Middle frontal gyrus (tissue), 1 donor: ENCODE data around the gene NAGK.
A peak's percentile ranks its signal among the peaks of the same experiment; 100 is the strongest.
"Not testable (repeated sequence)": the region's sequence is repeated elsewhere in the genome, so short reads cannot be mapped to it uniquely, and the experiment has no call there.

Experiments
- DNase-seq: peaks from one replicate; pipeline ENCODE4 v3.0.0-alpha.2; 2015; ENCODE audit warnings: low spot score; ENCODE audit errors: extremely low spot score

Gene NAGK

DNA sequence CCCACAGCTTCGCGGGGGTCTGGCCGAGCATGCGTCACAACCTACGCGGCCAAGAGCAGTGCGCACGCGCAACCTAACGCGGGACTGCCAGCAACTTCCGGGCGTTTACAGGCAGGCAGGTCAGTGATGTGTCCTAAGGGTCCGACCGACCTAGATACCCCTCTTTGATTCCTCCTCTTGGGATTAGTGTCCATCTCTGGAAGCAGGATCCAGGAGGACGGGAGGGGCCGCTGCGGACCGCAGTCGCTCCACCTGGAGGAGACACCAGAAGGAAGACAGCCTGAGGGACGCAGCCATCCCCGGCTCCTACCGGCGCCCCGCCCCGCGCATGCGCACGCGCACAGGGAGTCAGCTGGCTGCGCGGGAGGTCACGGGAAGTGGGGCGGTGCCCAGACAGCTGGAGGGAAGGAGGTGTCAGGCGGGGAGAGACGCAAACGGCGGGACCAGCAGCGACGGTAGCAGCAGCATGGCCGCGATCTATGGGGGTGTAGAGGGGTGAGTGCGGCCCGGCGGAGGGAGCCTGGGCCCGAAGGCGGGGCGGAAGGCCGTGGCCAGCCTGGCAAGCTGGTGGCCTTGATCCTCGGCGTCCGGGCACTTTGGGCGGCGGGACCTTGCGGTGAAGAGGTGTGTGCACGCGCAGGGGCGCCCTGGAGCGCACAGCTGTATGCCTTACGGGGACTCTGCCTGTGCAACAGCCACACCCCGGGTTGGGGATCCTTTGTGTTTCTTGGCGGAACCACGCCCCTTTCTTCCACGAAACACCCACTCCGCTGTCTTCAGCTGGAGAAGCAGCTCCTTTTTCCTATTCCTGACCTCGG is at the start of gene NAGK:
TSS of gene NAGK (plus strand) at position 431 of the 818 bp plus-strand sequence. CDS start at position 467, 36 bp downstream.
- DNase-seq = peak; percentile 96

DNA sequence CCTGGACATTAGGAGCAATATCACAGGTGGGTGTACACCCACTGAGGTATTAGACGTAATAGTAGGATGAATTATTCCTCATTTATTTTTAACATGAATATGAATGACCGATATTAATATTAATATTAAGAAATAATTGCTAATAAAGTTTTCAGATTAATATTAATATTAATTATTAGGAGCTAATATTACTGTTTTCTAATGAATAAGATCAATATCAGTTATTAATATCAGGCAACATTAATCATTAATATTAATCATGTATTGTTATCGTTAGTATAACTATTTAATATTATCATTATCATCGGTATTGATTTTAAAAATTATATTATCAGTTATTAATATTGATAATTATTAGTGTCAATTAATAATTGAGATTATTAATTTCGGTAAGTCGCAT is 48.5 kb upstream of the NAGK start:
- DNase-seq = not testable (repeated sequence)

DNA sequence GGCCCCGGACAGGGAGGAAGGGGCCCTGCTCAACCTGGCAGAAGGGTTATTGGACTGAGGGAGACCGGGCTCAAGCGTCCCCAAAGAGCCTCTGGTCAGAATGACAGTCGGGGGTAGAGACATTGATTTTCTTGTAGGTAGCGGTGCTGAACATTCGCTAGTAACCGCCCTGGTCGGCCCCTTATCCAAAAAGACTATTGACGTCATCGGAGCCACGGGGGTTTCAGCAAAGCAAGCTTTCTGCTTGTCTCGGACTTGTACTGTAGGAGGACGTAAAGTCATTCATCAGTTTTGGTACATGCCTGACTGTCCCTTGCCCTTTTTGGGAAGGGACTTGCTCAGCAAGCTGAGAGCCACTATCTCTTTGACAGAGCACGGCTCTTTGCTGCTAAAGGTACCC is 47.1 kb upstream of the NAGK start:
- not testable (repeated sequence) for DNase-seq

DNA sequence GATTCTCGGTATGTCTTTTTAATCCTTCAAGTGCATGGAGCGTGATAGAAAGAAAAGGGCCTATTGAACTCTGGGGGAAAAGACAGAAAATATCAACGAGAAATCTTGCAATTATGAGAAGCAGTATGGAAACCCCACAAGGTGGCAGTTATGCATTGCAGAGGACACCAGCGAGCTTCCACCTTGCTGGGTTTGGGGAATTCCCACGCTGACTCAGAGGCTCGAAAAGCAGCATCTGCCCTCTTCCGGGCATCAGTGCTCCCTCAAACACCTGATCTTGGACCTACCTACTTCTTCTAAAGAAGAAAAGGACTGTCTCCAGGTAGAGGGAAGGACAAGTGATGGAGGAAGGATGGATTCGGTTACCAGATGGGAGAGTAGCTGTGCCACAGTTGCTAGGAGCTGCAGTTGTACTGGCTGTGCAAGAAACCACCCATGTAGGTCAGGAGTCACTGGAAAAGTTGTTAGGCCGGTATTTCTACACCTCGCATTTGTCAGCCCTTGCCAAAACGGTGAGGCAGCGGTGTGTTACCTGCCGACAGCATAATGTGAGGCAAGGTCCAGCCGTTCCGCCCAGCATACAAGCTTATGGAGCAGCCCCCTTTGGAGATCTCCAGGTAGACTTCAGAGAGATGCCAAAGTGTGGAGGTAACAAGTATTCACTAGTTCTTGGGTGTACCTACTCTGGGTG is 44.8 kb upstream of the NAGK start:
- not testable (repeated sequence) for DNase-seq

DNA sequence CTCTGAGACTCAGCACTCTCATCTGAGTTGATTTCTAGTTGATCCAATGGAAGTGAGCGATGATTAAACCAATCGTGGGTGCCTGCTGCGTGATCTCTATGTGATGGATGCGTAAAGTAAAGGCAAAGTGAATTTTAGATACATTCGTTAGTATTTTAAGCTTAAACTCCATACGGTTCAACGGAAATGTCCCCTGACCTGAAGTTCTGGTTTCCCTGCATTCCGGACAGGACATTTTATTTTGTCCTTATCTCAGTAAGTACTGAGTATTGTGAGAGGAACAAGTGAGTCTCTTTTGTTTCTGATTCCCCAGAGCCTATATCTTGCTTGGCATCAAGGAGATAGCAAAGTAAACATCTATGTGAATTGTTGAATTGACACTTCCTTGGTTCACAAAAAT is 32.2 kb upstream of the NAGK start:
- not testable (repeated sequence) for DNase-seq

DNA sequence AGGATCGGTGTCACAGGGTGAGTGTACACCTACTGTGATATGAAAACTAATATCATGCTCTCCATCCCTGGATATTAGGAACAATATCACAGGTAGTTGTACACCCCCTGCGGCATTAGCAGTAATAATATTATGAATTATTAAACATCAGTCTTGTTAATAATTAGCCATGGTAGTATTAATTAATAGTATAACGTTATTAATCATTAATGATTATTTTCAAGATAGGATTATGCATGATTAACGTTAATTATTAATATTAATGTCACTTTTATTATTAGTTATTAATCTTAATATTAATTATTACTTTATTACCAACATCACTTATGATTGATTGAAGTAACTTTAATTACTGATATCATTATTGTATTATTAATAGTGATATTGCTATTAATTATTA is 26.2 kb upstream of the NAGK start:
- DNase-seq = no peak

DNA sequence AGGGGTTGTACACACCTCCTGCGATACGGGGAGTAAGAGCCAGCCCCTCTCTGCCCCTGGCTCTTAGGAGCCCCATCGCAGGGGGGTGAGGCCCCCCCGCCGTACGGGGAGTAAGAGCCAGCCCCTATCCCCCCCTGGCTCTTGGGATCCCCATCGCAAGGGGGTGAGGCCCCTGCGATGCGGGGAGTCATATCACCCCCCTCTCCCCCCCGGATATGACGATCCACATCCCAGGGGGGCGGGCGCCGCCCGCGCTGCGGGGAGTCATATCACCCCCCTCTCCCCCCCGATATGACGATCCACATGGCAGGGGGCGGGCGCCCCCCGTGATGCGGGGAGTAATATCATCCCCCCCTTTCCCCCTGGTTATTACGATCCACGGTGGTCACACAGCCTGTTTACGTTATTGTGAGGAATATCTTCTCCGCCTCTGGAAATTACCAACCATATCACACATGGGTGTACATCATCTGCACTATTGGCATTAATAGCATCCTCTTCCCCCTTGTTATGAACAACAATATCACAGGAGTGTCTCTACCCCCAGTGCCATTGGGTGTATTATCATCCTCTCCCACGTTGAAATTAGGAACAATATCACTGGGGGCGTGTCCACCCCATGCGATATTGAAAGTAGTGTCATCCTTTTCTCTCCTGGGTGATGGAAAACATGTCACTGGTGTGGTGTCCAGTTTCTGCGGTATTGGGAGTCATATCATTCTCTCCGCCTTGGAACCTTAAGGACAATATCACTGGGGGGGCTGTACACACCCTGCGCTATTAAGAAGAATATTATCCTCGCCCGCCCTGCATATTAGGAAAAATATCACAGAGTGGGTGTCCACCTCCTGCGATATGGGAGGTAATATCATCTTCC is 24.7 kb upstream of the NAGK start:
- DNase-seq = no peak

DNA sequence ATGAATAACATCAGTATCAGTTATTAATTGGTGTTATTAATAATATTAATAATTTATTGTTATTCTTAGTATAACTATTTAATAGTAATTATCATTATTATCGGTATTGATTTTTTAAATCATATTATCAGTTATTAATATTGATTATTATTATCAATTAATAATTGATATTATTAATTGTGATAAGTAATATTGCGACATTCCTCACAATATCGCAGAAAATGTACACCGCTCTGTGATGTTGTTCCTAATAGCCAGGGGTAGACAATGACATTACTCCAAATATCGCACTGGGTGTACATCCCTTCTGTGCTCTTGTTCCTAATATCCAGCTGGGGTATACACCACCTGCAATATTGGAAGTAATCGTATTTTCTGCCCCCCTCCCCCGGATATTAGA is 23.3 kb upstream of the NAGK start:
- no peak for DNase-seq

DNA sequence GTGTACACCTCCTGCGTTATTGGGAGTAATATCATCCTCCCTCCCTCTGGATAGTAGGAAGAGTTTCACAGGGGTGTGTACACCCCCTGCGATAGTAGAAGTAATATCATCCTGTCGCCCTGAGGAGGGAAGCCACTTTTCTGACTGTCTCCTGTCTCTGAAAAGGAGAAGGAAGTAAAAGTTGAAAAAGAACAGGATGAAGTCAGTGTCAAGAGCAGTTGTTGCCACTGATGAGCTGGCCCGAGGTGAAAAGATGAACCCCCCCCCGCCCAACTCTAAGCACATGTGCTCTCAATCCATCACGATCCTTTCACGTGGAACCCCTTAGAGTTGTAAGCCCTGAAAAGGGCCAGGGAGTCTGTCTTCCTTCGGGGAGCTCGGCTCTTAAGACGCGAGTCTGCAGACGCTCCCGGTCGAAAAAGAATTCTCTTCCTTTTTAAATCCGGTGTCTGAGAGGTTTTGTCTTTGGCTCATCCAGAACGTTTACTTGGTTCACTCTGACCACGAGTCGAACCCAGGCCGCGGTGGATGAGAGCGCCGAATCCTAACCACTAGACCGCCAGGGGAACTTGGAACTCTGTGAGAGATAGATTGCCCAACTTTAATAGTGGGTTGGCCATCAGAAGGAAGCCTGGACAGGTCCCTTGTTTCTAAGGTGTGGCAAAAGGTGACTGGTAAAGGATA is 22.4 kb upstream of the NAGK start:
- no peak for DNase-seq

DNA sequence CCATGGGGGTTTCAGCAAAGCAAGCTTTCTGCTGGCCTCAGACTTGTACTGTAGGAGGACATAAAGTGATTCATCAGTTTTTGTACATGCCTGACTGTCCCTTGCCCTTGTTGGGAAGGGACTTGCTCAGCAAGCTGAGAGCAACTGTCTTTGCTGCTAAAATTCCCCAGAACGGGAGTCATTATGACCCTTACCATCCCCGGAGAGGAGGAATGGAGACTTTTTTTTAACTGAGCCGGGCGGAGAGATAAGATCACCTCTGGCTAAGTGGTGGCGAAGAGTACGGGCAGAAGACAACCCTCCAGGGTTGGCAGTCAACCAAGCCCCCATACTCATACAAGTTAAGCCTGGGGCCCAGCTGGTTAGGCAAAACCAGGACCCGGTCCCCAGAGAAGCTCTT is 20.4 kb upstream of the NAGK start:
- no peak for DNase-seq

DNA sequence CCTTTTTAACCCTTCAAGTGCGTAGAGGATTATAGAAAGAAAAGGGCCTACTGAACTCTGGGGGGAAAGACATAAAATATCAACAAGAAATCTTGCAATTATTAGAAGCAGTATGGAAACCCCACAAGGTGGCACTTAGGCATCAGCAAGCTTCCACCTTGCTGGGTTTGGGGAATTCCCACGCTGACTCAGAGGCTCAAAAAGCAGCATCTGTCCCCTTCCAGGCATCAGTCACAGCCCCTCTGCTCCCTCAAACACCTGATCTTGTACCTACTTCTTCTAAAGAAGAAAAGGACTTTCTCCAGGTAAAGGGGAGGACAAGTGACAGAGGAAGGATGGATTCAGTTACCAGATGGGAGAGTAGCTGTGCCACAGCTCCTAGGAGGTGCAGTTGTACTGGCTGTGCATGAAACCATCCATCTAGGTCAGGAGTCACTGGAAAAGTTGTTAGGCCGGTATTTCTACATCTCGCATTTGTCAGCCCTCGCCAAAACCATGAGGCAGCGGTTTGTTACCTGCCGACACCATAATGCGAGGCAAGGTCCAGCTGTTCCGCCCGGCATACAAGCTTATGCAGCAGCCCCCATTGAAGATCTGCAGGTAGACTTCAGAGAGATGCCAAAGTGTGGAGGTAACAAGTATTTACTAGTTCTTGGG is 18.6 kb upstream of the NAGK start:
- DNase-seq = not testable (repeated sequence)

DNA sequence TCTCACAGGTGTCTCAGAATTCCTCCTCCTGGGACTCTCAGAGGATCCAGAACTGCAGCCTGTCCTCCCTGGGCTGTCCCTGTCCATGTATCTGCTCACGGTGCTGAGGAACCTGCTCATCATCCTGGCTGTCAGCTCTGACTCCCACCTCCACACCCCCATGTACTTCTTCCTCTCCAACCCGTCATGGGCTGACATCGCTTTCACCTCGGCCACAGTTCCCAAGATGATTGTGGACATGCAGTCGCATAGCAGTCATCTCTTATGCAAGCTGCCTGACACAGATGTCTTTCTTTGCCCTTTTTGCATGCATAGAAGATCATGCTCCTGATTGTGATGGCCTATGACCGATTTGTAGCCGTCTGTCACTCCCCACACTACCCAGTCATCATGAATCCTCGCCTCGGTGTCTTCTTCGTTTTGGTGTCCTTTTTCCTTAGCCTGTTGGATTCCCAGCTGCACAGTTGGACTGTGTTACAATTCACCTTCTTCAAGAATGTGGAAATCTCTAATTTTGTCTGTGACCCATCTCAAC is 13.2 kb upstream of the NAGK start:
- not testable (repeated sequence) for DNase-seq

DNA sequence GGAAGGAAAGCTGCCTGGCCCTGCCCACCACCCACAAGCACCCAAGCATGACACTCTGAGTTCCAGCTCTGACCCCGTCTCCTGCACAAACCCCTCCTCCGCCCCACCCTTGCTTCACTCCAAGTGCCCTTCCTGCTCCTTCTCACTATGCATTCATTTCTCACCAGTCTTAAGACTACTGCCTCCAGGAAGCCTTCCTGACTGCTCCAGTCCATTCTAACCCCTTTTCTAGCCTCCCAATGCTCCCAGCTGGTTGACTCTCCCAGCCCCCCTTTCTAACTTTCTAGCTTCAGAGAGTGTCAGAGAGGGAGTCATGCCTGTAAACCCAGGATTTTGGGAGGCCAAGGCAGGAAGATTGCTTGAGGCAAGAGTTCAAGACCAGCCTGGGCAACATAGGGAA is 8.2 kb upstream of the NAGK start:
- DNase-seq = no peak

DNA sequence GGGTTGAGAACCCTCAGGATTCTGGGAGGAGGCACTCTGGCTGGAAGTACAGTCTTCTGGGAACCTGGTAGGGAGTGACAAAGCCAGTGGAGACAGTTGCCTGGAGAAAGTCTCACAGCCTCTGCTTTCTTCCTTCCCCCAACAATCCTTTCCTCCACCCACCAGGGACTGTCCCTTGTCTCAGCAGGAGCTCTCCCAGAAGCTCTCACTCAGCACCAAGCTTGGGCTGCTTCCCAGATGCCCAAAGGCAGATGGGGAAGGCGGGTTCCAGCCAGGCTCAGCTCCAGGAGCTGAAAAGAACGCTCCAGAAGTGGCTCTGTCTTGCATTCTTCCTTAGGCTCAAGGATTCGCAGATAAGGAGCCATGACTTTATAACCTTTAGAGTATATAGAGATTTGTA is 7.6 kb upstream of the NAGK start:
- no peak for DNase-seq

DNA sequence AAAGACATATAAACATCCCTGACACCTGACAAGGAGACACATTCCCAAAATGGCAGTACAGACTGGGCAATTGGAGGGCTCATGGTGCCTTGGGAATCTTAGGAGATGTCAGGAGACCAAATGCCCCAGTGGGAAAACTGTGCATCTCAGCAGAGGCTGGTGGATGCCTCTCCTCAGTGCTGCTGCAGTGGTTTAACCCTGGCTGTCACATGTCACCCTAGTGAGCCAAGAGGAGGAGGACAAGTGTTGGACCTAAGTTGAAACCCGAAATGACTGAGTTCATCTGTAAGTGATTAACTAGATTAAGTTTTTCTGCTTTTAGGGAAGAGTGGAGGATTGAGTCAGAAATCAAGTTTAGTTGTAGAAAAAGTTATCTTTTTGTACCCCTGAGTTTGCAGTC is 5.2 kb upstream of the NAGK start:
- DNase-seq = no peak

DNA sequence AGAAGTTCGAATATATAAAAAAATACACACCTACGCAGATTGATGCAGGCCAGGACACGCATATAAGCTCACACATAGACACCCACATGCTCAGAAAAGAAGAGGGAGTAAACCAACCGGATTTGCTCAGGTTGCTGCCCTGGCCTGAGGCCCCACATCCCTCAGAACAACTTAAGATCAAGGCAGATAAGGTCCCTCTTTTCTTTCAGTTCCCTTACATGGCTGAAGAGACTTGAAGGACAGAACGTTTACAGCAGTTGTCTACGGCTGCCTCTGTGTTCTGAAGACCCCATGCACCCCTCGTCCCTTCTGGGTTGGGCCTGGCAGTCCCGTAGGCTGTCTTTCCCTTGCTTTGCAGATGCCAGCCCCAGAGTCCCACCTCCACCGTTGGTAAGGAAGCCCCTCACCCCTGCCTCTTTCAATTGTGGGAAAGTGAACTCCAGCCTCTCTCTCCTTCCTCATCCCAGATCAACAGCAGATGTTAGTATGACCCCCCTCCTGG is 4.3 kb upstream of the NAGK start:
- DNase-seq = no peak

DNA sequence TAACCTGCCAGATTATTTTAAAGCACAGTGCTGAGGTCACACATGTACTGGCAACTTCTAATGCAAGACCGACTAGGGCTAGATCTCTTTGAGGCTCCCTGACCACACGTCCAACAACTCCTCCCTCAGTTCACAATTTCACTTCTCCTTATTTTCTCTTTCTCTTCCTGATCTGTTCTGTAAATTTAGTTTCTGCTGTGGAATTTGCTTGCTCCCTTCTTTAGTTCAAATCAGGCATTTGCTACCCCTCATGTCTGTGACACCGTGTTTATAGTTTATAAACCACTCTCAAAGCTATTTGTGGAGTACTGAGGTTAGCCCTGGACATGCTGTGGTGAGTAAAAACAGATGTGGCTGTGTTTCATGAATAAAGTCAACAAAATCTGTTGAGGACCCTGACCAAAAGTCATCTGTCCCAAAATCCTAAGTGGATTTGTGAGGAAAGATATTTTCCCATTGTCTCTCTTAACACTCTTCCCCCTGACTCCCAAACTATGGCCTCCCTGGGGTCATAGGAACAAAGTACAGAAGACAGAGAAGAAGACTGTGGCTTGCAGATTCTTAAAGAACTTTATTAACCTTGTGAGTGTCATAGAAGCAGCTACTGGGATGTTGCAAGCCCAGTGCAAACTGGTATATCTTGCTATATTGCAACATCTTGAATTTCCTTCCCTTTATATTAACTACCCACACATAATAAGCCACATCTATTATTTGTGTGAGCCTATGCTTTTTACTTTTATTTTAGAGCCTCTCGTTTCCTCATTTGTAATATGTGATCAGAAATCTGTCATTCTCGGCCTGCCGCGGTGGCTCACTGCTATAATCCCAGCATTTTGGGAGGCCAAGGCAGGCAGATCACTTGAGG is 3.5 kb upstream of the NAGK start:
- DNase-seq = no peak

DNA sequence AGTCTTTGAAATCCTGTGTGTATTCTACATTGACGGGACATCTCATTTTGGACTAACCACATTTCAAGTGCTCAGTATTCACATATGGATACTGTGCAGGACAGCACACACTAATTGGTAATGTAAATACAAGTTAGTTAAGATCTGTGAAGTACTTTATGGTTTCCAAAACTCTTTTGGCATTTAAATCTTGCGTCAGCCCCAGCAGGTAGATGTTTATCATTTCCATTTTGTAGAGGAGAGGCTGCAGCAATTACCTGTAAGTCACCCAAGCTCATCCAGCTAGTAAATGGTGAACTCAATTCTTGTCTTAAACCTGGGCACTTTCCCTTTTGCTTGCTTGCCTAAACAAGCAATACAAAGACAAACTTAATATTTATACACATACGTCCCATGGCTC is 1.6 kb upstream of the NAGK start:
- DNase-seq = no peak

DNA sequence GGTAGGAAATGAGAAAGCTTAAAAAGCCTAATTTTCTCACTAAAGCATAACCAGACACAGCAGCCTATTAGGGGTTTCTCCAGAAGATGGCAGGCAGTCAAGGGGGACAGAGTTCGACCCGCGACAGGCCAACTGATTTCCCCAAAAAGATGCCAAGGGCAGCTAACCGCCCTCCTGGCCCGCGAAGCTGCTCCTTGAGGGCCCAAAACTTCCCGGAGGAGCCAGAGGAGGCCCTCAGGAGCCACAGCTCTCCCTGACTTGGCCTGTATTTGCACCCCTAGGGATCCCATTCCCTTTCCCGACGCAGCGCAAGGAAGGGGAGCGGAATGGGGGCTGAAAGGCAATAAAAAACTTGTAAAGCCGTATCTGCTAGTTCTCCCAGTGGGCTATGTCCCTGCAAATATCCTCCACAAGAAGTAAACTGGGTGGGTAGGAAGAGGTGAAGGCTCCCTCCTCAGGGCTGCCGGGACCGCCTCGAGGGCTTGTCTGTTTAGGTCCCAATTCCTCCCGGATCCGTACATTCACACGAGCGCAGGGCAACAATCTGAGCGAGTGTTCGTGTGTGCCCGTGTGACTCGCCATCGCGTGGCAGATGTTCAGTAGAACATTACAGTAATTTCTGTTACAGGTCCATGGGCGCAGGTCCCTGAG is 756 bp upstream of the NAGK start:
- DNase-seq = no peak
